Hematopoietic multipotent progenitor cell treated with erythropoietin and hydrocortisone succinate and interleukin-3 and kit ligand, for 8 days (in vitro differentiated cells): ENCODE data around the gene HSDL2.
"Not testable (repeated sequence)": the region's sequence is repeated elsewhere in the genome, so short reads cannot be mapped to it uniquely, and the experiment has no call there.

ENCODE experiments used
- DNase-seq: peaks from one replicate; pipeline ENCODE4 v3.0.0-alpha.2; 2015

Gene HSDL2

DNA sequence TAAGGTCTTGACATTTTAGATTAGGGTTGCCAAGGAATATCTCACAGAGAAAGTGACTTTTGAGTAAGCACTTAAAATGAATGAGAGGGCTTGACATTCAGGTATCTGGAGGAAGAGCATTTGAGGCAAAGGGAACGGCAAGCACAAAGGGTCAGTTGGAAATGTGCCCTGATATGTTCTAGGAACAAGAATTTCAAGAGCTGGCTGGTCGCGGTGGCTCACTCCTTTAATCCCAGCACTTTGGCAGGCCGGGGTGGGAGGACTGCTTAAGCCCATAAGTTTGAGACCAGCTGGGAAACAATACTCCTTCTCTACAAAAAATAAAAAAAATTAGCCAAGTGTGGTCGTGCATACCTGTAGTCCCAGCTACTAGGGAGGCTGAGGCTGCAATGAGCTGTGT lies 123.3 kb downstream of the HSDL2 start:
- DNase-seq, result no peak

DNA sequence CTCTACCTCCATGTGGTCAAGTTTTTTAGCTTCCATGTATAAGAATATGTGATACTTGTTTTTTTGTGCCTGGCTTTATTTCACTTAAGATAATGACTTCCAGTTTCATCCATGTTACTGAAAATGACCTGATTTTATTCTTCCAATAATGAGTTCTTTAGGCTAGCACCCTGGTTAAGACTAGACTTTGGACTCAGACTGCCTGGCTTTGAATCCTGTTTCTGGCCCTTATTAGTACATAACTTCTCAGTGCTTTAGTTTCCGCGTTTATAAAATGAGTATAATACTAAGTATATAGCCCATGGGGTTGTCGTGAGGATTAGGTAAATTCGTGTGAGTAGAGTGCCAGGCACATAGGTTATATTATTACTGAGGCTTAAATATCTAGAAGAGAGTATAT lies 125.2 kb downstream of the HSDL2 start:
- DNase-seq, result no peak

- no peak for DNase-seq
These were observed 125.7 kb downstream of the HSDL2 start for GRCh38 chr9:112505607-112506006.

DNA sequence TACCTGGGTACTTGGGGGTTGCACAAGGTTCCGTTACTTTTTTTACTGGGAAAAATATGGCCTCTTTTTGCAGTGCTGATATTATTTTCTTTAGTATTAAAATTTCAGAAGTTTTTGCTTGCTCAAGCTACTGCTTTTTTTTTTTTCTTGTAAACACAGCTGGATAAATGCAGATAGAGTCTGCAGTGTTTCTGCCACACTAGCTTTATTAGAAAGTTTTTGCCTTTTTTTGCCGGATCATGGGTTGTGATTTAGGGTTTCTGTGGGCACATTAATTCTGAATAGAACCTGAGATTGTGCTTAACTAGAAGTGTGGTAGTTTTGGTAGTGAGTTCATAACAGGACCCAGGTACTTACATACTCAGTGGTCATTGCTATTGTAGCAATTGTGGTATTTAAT lies 126.7 kb downstream of the HSDL2 start:
- DNase-seq, result no peak

GRCh38 chr9:112507001-112507680 lies 127.2 kb downstream of the HSDL2 start:
- no peak for DNase-seq

DNA sequence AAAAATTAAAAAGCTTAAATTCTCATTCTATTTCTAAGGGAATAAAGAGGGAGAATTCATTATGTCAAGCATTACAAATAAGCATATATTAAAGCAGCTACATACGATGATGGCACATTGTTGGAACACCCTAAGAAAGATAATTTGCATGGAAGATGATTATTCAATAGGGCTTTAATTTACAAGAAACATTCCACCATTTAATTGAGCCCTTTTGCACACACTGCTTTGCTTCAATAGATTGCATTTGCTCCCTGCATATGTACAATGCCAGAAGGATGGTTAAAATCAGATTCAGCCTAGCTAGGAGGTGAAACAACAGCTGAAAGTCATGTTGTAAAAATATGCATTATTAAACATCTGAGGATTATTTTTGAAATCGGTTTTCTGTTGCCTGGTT lies 128.5 kb downstream of the HSDL2 start:
- DNase-seq, result no peak

DNA sequence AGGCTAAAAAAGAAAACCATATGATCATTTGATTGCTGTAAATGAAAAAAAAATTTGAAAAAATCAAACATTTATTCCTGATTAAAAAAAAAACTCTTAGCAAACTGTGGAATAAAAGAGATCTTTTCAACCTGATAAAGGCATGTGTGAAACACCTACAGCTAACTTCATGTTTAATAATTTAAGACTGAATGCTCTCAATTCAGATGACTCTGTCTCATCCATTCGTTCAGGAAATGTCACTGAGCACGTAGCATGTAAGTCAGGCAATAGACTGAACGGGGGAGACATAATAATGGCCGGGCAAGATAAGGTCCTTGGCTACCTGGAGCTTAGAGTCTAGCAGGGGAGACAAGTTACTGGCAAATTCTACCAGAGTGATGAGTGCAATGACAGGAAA lies 132.5 kb downstream of the HSDL2 start:
- not testable (repeated sequence) for DNase-seq

GRCh38 chr9:112516769-112517168 lies 136.9 kb downstream of the HSDL2 start:
- DNase-seq, result no peak

DNA sequence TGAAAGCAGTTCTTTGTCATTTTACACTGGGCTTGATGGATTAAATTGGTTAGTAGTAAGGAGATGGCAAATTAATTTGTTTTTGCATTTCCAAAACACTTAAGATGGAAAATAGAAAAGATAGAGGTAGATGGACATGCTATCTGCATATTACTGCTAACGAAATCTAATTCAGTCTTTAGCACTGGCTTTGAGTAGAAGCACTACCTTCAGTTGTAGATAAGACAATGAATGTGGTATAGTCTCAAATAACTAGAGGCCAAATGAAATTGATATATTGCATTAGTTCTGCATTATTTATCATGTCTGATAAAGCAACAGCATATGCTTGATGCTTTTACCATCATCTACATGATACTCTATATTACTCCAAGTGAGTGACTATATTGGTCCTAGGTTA lies 140.2 kb downstream of the HSDL2 start:
- no peak for DNase-seq

- no peak for DNase-seq
These were observed 140.7 kb downstream of the HSDL2 start for GRCh38 chr9:112520656-112521055.
